Fibroblast of skin of left quadriceps (primary cell): ENCODE measurements around the gene RGS14.
"Not testable (repeated sequence)": the region's sequence is repeated elsewhere in the genome, so short reads cannot be mapped to it uniquely, and the experiment has no call there.

Experiments used
- DNase-seq, 2 experiments: peaks; one replicate each; pipeline ENCODE4 v3.0.0-alpha.2; 2013; ENCODE audit warnings: low read depth in 2 of 2

The RGS14 gene

DNA sequence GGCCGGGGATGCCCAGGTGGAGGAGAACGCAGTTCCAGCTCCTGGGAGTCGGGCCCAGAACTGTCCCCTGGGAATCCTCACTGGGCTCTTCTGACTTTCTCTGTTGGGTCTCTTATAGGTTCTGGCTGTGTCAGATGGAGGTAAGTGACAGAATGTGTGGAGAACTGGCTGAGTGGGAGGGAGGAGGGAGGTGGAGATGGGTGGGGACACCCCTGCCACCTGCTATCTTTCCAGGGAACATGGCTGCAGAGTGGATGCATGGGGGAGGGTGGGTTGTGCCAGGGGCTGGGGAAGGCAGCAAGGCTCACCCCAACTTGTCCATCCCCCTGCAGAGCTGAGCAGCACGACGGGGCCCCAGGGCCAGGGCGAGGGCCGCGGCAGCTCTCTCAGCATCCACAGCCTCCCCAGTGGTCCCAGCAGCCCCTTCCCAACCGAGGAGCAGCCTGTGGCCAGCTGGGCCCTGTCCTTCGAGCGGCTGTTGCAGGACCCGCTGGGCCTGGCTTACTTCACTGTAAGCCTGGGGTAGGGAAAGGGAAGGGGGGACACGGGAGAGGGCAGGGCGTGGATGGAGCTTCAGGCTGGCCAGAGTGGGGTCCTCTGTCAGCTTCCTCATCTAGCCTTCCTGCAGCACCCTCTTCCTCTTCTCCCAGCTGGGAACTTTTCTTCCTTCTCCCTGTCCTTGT lies 8.3 kb downstream of the RGS14 start:
- no peak for DNase-seq

DNA sequence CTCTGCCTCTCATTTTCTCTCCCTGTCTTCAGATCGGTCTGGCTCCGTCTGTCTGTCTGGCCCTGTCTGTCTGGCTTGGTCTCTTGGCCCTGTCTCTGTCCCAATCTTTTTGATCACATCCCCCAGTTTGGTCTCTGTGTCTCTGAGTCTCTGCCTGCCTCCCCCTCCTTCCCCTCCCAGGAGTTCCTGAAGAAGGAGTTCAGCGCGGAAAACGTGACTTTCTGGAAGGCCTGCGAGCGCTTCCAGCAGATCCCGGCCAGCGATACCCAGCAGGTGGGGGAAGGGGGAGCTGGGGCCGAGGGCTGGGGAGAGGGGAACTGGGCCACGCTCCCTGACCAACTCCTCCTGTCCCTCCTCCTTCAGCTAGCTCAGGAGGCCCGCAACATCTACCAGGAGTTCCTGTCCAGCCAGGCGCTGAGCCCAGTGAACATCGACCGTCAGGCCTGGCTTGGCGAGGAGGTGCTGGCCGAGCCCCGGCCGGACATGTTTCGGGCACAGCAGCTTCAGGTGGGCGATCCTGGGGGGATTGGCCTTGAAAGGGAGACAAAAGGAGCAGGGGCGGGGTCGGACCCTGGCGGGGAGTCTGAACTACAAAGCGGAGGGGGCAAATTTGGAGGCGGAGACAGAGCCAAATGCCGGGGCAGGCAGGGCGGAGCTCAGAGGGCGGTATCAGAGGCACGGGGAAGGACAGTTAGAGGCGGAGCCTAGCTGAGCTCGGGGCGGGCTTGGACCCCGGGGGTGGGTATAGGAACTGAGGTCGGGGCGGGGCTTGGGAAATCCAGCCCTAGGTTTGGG lies 9.0 kb downstream of the RGS14 start:
- peak; percentile 66 to 71 for DNase-seq

DNA sequence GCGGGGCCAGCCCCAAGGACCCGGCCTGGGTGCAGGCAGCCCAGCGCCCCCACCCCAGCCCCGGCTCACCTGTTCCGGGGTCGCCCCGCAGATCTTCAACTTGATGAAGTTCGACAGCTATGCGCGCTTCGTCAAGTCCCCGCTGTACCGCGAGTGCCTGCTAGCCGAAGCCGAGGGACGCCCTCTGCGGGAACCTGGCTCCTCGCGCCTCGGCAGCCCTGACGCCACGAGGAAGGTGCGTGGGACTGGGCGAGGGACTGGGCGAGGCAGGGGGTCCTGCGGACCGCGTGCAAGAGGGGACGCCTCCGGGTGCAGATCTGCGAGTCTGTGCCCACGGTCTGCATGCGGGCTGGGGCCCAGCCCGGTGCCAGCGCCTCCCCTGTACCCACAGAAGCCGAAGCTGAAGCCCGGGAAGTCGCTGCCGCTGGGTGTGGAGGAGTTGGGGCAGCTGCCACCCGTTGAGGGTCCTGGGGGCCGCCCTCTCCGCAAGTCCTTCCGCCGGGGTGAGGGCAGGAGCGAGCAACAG lies 9.7 kb downstream of the RGS14 start:
- no peak for DNase-seq

DNA sequence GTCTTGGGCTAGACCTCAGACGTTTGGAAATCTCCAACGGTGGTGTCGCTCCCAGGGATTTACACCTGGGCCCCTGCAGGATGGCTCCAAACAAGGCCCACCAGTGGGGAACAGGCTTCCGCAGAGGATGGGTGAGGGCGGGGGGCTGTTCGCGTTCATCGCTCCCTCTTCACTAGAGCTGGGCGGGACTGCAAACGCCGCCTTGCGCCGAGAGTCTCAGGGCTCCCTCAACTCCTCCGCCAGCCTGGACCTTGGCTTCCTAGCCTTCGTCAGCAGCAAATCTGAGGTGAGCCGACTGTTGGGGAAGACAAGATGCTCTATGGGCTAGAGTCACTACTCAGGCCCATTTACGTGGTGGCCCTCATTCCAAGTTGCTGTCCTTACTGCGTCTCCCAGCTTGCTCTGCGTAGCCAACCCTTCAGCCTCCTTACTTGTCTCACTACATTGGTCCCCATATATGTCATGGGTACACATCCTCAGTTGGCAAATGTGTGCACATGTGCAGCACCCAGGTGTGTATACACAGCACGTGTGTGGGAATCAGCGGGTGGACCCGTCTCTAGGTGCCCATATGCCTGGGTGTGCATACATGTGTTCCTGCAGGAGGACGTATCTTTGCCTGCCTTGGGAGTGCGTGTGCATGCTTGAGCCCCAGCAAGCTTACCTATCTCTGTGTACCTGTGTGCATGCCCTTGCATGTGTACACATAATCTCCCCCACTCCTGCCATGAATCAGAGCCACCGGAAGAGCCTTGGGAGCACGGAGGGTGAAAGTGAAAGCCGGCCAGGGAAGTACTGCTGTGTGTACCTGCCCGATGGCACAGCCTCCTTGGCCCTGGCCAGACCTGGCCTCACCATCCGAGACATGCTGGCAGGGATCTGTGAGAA lies 10.5 kb downstream of the RGS14 start:
- DNase-seq, result no peak

DNA sequence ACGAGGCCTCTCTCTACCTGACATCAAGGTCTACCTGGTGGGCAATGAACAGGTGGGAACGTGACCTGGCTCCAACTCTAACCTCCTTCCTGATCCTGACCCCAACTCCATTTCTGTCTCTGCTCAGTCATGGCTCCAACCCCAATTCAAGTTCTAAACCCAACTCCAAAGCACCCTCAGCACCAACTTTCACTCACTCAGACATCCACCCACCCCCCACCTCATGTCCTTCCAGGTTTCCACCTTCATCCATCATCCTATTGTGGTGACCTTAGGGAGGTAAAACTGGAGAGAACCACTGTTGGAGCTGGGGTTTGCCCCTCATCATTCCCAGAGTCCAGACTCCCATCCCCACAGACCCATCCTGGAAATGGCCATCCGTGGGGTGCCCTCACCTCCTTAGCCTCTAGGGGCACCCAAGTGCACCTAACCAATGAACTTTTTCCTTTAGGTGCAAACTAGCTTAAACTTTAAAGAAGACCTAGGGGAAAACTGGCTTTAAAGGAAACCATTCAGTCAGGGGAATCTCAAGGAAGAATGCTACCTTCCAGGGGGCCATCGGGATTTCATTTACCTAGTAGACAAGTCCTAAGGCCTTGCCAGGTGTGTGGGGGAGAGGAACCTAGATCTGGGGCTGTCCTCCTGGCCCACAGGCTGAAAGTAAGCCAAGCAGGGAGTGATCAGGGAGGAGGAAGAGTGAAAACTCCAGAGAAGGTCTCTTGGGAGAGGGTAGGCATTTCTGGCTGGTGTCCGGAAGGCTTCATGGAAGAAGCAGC lies 11.3 kb downstream of the RGS14 start:
- DNase-seq, result no peak

DNA sequence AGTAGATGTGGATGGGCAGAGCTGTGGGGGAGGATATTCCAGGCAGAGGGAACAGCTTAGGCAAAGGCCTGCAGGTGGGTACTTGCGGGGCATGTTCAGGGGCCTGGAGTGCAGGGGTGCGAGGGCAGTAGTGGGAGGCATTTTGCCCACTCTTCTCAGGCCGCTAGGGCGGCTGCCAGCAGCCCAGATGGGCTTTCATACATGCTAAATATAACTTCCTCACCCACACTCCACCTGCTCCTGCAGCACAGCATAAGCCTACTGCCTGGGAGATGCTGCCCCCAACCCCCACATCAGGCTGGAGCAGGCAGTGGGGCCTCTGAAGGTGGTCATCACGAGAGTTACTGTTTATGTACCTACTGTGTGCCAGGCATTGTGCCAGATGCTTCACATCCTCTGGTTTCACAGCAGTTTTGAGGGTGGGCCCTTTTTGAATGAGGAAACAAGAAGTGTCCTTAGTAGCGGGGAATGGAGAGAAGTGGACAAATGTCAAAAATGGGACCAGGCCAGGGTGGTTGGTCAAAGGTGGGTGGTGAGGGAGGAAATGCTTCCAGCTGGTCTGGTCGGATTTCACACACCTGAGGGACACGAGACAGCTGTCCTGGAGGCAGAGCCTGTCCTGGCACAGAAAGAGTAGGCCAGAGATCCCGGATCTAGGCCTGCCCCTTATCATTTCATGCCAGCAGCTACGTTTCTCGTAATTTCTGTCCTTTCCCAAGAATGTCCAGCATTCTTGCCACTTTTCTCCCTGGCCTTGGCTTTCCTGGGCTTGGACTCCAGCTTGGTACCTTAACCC lies 12.1 kb downstream of the RGS14 start:
- no peak for DNase-seq

DNA sequence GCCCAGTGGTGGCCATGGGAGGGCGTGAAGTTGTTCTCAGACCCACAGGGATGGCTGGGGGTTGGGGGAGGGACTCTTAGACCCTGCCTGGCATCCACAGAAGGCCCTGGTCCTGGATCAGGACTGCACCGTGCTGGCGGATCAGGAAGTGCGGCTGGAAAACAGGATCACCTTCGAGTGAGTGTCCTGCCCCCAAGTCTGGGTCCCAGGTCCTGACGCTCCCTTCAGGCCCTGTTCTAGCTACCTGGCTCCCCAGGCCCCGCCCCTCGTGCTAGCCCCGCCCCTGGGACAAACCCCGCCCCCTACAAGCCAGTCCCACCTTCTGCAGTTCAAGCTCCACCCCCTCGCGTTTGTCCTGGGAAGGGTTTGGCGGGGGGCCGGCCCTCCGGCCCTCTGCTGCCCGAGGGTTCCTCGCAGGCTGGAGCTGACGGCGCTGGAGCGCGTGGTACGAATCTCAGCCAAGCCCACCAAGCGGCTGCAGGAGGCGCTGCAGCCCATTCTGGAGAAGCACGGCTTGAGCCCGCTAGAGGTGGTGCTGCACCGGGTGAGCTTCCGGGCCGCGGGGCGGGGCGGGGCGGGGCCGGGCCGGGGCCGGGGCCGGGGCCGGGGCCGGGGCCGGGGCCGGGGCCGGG lies 12.9 kb downstream of the RGS14 start:
- peak; percentile 55 to 60 for DNase-seq

DNA sequence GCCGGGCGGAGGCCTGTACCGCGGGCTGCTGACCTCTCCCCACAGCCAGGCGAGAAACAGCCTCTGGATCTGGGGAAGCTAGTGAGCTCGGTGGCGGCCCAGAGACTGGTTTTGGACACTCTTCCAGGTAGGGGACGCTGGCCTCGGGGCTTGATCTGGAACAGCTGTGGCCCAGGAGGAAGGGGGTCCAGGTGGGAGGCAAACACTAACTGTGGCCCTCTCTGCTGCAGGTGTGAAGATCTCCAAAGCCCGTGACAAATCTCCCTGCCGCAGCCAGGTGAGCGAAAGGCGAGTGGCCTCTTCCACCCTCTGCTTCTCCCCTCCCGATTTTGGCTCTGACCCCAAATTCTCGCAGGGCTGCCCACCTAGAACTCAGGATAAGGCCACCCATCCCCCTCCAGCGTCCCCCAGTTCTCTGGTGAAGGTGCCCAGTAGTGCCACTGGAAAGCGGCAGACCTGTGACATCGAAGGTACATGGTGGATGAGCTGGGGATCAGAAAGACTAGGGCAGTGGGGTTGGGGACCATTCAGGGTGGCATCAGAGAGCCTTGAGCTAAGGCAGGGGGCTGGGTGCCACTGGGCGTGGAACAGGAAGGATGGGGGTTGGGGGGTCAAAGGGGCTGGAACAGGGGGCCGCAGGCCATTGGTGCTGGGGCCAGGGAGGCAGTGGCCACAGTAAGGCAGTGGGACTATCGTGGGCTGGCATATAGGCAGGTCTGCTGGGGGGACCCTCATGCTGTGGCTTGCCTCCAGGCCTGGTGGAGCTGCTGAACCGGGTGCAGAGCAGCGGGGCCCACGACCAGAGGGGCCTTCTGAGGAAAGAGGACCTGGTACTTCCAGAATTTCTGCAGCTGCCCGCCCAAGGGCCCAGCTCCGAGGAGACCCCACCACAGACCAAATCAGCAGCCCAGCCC lies 13.7 kb downstream of the RGS14 start:
- no peak for DNase-seq

DNA sequence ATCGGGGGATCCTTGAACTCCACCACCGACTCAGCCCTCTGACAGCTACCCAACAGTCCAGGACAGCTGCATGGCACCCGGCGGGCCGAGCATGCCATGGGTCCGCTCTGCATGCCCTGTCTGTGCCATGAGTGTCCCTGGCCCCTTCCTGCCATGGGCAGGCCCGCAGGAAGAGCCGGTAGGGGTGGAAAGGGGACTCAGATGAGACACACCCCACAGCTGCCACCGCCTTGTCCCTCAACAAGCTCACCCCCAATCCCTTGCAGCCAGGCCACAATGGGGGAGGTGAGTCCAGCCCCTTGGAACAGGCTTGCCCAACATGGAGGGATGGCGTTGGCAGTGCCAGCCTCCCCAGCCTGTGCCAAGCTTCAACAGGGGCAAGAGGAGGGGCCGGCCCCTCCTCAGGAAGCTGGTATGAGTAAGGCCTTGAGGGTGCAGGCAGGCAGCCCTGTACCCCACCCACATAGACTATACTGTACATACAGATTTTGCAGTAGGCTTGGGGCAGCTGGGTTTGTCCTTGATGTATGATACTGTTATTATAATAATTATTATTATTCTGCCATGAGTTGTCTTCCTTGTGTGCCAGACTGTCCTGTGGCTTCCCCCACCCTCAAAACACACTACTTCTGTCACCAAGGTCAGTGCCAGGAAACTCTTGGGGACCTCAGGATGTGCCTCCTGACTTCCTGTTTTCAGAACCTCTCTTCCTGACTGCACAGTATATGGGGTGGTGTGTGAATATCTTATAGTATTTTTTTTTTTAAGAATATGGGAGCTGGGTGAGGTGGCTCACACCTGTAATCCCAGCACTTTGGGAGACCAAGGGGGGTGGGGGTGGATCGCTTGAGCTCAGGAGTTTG lies 14.5 kb downstream of the RGS14 start:
- no peak for DNase-seq

DNA sequence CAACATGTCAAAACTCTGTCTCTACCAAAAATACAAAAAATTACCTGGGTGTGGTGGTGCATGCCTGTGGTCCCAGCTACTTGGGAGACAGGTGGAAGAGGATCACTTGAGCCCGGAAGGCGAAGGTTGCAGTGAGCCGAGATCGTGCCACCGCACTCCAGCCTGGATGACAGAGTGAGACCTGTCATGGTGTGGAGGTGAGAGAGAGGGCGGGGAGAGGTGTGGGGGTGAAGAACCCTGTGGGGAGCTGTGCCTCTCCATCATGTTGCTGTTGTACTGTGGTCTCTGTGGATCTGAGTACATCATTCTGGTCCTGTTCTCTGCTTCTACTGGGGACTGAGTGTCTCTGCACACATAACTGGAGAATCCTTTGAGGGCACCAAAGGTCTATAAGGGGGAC lies 15.2 kb downstream of the RGS14 start:
- no peak for DNase-seq

DNA sequence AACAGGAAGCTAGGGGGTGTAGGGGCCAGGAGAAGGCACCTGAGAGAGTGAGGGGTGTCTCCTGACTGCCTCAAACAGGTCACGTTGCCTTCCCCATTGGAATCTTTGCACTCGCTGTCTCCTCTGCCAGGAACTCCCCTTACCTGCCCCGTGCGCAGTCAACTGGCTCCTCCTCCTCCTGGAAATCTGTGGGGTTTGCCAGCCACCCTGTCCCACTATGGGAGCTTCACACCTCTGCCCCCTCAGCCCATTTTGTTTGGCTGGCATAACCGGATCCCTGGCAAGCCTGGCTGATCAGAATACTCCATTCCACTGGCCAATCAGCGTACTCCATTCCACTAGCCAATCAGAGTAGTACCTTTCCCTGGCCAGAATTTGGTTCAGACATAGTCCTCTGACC lies 16.1 kb downstream of the RGS14 start:
- DNase-seq, result no peak

DNA sequence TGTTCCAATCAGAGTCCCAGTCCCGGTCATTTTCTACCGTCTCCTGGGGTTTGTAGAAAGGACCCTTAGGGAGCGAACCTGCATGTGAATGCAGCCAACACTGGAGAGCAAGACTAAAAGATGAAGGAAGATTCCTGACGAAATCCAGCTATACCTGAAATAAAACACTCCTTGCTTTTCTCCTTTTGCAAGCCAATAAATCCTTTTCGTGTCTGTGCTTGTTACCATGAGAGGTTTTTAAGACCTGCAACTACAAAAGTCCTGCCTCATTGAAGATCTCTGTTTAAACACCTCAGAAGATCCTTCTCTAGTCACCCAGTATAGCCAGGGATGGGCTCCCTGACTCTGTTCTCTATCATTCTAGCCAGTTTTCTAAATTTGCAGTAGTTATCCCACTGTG lies 16.5 kb downstream of the RGS14 start:
- DNase-seq, result no peak

DNA sequence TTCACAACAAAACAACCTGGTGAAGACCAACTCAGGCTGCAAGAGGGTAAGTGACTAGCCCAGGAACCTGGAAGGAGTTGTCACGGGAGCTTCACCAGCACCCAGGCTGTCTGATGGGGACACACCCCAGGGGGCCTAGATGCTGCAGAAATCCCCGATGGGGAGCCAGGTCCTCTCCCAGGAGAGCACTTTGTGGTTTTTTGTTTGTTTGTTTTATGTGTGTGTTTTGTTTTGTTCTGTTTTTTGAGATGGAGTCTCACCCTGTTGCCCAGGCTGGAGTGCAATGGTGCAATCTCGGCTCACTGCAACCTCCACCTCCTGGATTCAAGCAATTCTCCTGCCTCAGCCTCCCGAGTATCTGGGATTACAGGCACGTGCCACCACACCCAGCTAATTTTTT lies 17.8 kb downstream of the RGS14 start:
- DNase-seq, result not testable (repeated sequence)

DNA sequence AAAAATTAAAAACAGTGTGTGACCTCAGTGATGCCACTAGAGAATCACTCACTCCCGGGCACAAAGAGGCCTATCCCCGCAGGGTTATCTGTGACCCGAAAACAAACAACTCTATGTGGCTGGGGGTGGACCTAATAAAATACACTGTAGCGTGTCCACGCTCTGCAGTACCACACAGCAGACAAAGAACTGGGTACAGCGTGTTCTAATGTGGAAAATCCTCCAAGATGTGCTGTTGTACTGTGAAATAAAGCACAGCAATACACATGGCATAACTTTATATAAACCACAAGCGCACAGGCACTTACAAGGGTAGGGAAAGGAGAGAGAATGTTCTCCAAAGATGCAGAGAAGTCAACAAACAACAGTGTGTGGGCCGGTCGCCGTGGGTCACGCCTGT lies 18.4 kb downstream of the RGS14 start:
- DNase-seq, result no peak

DNA sequence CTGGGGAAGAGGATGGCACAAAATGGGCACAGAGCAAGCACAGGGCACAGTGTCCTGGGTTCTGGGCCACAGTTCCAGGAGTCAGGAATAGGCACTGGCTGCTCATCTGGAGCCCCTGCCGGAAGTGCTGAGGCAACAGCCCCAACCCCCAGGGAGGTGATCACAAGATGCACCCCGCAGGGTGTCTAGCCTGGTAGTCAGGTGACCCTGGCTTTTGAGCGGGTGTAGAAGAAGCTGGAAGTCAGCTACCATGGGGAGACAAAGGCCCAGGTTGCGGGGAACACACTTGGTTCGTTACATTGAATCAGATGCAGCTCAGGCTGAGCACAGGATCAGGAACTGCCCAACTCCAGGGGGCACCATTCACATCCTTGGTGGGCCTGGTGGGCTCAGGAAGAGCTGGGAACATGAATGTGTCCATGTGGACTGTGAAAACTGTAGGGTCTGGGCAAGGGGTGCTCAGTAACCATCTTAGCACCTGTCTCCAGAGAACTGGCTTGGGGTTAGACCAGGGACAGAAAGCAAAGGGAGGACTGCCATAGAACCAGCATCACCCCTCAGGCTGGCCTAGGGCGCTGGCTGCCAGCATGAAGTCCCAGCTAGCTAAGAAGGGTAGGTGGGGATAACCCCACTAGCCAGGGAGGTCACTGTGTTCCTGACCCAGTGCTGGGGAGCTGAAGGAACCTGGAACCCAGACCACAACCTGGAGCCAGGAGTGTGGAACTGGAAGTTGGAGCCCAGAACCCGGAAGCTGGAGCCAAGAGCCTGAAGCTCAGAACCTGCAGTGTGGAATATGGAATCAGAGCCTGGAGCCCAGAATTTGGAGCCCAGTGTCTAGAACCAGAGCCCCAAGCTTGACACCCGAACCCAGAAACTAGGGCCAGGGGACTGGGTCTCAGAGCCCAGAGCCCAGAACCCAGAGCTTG lies 20.4 kb downstream of the RGS14 start:
- DNase-seq, result no peak

DNA sequence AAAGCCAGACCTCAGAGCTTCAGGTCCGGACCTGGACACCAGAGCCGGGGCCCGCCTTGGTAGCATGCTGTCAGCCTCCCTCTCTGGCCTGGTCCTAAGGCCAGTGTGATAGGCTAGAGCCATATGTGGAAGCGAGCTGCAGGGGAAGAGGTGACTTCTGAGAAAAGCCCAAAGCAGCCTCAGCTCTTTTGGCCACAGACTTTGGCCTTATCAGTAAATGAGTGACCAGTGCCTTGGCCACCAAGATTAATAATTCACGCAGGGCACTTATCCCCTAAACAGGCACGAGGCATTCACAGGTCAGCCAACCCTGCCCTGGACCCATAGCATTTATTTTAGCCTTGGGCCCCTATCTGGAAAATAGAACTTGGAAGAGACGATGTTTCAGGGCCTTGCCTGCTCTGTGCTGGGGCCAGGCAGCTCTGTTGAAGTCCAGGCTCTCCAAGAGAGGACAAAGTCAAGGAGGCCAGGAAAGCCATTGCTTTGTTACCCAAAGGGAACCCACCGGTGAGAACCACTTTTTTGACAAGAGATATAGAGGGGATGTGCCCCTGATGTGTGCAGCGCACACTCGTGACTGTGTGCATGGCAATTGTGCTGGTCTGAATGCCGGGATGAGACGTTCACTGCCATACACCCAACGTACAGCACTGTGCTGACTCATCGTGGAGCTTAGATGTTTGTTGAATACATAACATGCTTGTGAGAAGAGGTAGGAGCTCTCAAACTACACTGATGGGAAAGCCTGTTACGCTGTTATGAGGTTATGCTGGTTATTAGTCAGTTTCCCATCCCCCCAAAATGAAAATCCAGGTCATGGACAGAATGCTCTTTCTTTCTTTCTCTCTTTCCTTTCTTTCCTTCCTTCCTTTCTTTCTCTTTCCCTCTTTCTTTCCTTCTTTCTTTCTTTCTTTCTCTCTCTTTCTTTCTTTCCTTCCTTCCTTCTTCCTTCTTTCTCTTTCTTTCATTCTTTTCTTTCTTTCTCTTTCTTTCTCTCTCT lies 21.5 kb downstream of the RGS14 start:
- peak; percentile 58 to 60 for DNase-seq
